ENCODE data around the gene STIMATE. TPM values are rescaled to one million over a fixed set of nuclear protein-coding genes. Genes with fewer than 3 reads are reported as not detected.

The STIMATE gene
- total and polyA plus RNA-seq, 9 of the 15 experiments (the other 6 are each of a cell fraction or from before 2014, with no cell fraction given) = 0.14 to 7.7 (median 4.9) TPM

DNA sequence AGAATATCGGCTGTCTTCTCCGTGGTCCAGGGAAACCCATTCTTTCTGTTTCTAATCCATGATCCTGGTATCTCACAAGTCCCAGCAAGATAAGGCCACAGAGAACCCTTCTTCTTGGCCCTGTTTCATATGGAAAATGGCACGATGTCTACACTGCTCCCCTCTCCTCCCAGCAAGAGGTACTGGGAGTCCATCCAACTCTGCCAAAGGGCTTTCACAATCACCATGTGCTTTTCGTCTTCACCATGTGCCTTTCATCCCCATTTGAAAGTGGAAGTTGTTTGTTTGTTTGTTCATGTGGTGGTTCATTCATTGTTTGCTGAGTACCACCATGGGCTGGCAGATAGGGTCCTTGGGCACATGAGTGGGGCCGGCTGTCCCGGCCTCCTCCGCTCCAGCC lies 97.3 kb downstream of the STIMATE start:
- ChIA-PET POLR2A (interaction anchor here (1.2 kb wide), 1 partner anchor 14 kb away, joined by 3 read pairs; no protein-coding TSS in a partner anchor), CTCF (ENCODE audit: low intra/inter-chr PET ratio) (no interaction called here)
- intact Hi-C loops (cut with micrococcal nuclease) (no loop called here), in situ Hi-C loops (cut with MboI) (no loop called here)
- H3K27me3 ChIP-seq (ENCODE audit: control insufficient read depth in 2 of 2, insufficient read depth in 2 of 2, low read length in 2 of 2) = peaks cover 0 to 7% of the 10 kb centered on the region in 2 experiments; a peak in 1 of 5 replicates
- no TSS peak for BruUV-seq (replicated peaks)
- no peak overlapping the region for H3K4me2 ChIP-seq (ENCODE audit: insufficient read depth, low read length)
- TF ChIP-seq, protein P1, sequence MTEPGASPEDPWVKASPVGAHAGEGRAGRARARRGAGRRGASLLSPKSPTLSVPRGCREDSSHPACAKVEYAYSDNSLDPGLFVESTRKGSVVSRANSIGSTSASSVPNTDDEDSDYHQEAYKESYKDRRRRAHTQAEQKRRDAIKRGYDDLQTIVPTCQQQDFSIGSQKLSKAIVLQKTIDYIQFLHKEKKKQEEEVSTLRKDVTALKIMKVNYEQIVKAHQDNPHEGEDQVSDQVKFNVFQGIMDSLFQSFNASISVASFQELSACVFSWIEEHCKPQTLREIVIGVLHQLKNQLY (CRISPR knock-in tag; conservative IDR thresholded peaks at IDR 0.05) = no peak
- no peak for DNase-seq (ENCODE audit: extremely low read depth in 1 of 4, low spot score in 3 of 4)
- H3K27ac ChIP-seq (ENCODE audit: extremely low read depth, low read depth, low read length) = no peak overlapping the region
- H3K4me1 ChIP-seq (replicated peaks in 1 of 2; ENCODE audit: control insufficient read depth in 2 of 2, insufficient read depth in 2 of 2, low read length in 2 of 2) = peaks cover 0 to 14% of the 10 kb centered on the region in 2 experiments; a peak in 2 of 5 replicates
- peak overlapping the region; percentile 51; the same call in 1 of the 2 replicates for H2AFZ ChIP-seq (ENCODE audit: low read depth, low read length)
- no peak for ATAC-seq
- FAIRE-seq = no peak
- H3K9me1 ChIP-seq (ENCODE audit: control insufficient read depth, insufficient read depth, low read length) = no peaks in the 10 kb centered on the region
- H3K79me2 ChIP-seq (ENCODE audit: control insufficient read depth, insufficient read depth, low read length) = no peaks in the 10 kb centered on the region
- no peak overlapping the region for H3K9ac ChIP-seq (ENCODE audit: insufficient read depth in 1 of 2, low read depth in 2 of 2, low read length in 2 of 2)
- no peaks in the 10 kb centered on the region for H3K36me3 ChIP-seq (ENCODE audit: control insufficient read depth, insufficient read depth, low read length)
- 14% methylated on average over 4 of the region's 7 CpGs for WGBS (ENCODE audit: insufficient coverage, low coverage, missing lambda C conversion rate)
- no peaks in the 10 kb centered on the region for H4K20me1 ChIP-seq (replicated peaks; ENCODE audit: control insufficient read depth, insufficient read depth, low read length)
- no peaks in the 10 kb centered on the region for H3K9me3 ChIP-seq (replicated peaks; ENCODE audit: control insufficient read depth, insufficient read depth, low read depth, low read length)
- no peak overlapping the region for H3K4me3 ChIP-seq

DNA sequence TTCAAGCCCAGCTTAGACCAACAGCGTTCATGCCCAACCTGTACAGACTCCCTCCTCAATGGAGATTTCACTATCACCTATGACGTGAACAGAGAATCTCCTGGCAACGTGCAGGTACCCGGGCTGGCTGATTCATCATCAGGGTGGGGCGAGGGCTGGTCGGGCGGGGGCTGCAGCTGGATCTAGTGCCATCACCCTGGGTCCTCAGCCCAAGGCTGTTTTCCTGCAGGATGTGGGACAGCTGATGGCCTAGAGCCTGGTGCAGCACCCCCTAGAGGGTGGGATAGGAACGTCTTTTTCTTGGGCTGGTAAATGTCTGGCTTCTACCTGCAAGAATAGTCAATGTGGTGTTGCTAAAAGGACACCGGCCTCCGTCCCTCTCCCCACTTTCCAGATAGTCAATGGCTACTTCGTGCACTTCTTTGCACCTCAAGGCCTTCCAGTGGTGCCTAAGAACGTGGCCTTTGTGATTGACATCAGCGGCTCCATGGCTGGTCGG lies 98.3 kb downstream of the STIMATE start:
- DNase-seq (ENCODE audit: extremely low read depth in 1 of 4, low spot score in 3 of 4) (peak; percentile 41 to 66 (median 64)), ATAC-seq (peak; percentile 83), FAIRE-seq (peak; percentile 81)
- Histone ChIP-seq H3K79me2 (ENCODE audit: control insufficient read depth, insufficient read depth, low read length) (no peaks in the 10 kb centered on the region), H2AFZ (ENCODE audit: low read depth, low read length) (no peak overlapping the region), H3K4me2 (ENCODE audit: insufficient read depth, low read length) (no peak overlapping the region), H3K27ac (ENCODE audit: extremely low read depth, low read depth, low read length) (no peak overlapping the region), H3K27me3 (ENCODE audit: control insufficient read depth in 2 of 2, insufficient read depth in 2 of 2, low read length in 2 of 2) (peaks cover 0 to 7% of the 10 kb centered on the region in 2 experiments; a peak in 1 of 5 replicates), H4K20me1 (replicated peaks; ENCODE audit: control insufficient read depth, insufficient read depth, low read length) (no peaks in the 10 kb centered on the region), H3K36me3 (ENCODE audit: control insufficient read depth, insufficient read depth, low read length) (no peaks in the 10 kb centered on the region), H3K9me3 (replicated peaks; ENCODE audit: control insufficient read depth, insufficient read depth, low read depth, low read length) (no peaks in the 10 kb centered on the region), H3K9me1 (ENCODE audit: control insufficient read depth, insufficient read depth, low read length) (no peaks in the 10 kb centered on the region), H3K9ac (ENCODE audit: insufficient read depth in 1 of 2, low read depth in 2 of 2, low read length in 2 of 2) (no peak overlapping the region), H3K4me1 (replicated peaks in 1 of 2; ENCODE audit: control insufficient read depth in 2 of 2, insufficient read depth in 2 of 2, low read length in 2 of 2) (peaks cover 0 to 14% of the 10 kb centered on the region in 2 experiments; a peak in 2 of 5 replicates), H3K4me3 (no peak overlapping the region)
- in situ Hi-C loops (cut with MboI) (no loop called here), intact Hi-C loops (cut with micrococcal nuclease) (no loop called here)
- no TSS peak for BruUV-seq (replicated peaks)
- ChIA-PET CTCF (ENCODE audit: low intra/inter-chr PET ratio) (interaction anchor here (1.2 kb wide), 1 partner anchor 56 kb away, joined by 3 read pairs; no protein-coding TSS in a partner anchor), POLR2A (interaction anchor here (1.0 kb wide), 1 partner anchor 28 kb away, joined by 5 read pairs; the partner anchor contains the start of gene NEK4)
- WGBS (ENCODE audit: insufficient coverage, low coverage, missing lambda C conversion rate) = 6% methylated on average over 10 of the region's 14 CpGs
- TF ChIP-seq, protein P2, sequence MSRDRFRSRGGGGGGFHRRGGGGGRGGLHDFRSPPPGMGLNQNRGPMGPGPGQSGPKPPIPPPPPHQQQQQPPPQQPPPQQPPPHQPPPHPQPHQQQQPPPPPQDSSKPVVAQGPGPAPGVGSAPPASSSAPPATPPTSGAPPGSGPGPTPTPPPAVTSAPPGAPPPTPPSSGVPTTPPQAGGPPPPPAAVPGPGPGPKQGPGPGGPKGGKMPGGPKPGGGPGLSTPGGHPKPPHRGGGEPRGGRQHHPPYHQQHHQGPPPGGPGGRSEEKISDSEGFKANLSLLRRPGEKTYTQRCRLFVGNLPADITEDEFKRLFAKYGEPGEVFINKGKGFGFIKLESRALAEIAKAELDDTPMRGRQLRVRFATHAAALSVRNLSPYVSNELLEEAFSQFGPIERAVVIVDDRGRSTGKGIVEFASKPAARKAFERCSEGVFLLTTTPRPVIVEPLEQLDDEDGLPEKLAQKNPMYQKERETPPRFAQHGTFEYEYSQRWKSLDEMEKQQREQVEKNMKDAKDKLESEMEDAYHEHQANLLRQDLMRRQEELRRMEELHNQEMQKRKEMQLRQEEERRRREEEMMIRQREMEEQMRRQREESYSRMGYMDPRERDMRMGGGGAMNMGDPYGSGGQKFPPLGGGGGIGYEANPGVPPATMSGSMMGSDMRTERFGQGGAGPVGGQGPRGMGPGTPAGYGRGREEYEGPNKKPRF (IDR thresholded peaks at IDR 0.05; ENCODE audit: low read depth, low read length) = no peak
- TF ChIP-seq ZNF134 (CRISPR knock-in tag; conservative IDR thresholded peaks at IDR 0.05) (no peak), CBX5 (IDR thresholded peaks at IDR 0.05; ENCODE audit: borderline replicate concordance, low read depth) (no peak), SMAD2 (IDR thresholded peaks at IDR 0.05; ENCODE audit: low read depth, low read length) (no peak), CREBBP (IDR thresholded peaks at IDR 0.05; ENCODE audit: low read depth, low read length) (no peak), MED1 (CRISPR knock-in tag; IDR thresholded peaks at IDR 0.05; ENCODE audit: borderline replicate concordance) (no peak), ZNF586 (CRISPR knock-in tag; conservative IDR thresholded peaks at IDR 0.05) (no peak)
- TF ChIP-seq, protein P3, sequence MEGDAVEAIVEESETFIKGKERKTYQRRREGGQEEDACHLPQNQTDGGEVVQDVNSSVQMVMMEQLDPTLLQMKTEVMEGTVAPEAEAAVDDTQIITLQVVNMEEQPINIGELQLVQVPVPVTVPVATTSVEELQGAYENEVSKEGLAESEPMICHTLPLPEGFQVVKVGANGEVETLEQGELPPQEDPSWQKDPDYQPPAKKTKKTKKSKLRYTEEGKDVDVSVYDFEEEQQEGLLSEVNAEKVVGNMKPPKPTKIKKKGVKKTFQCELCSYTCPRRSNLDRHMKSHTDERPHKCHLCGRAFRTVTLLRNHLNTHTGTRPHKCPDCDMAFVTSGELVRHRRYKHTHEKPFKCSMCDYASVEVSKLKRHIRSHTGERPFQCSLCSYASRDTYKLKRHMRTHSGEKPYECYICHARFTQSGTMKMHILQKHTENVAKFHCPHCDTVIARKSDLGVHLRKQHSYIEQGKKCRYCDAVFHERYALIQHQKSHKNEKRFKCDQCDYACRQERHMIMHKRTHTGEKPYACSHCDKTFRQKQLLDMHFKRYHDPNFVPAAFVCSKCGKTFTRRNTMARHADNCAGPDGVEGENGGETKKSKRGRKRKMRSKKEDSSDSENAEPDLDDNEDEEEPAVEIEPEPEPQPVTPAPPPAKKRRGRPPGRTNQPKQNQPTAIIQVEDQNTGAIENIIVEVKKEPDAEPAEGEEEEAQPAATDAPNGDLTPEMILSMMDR (IDR thresholded peaks at IDR 0.05 in 2 of 3, conservative IDR thresholded peaks at IDR 0.05 in 1 of 3; ENCODE audit: insufficient read depth in 2 of 3, low read depth in 1 of 3, low read length in 3 of 3) = peak; percentile 53 to 64 (median 54)

Measured in K562 (cell line).